Large intestine (tissue), 3 donors: ENCODE measurements around the gene TPCN1. TPM values are rescaled to one million over a fixed set of nuclear protein-coding genes. Genes with fewer than 3 reads are reported as not detected.
"Not testable (repeated sequence)": the region's sequence is repeated elsewhere in the genome, so short reads cannot be mapped to it uniquely, and the experiment has no call there.

Experiments
- DNase-seq, 2 donors: peaks; one replicate each; pipeline versions ENCODE4 v3.0.0 to v3.0.0-alpha.2; 2013
- H3K27ac ChIP-seq: one replicate; pipeline ENCODE4 v1.5.1; 2013; ENCODE audit warnings: low read length
- H3K27me3 ChIP-seq: 2 replicates; pipeline ENCODE4 v1.6.1; 2013; ENCODE audit warnings: low read length; ENCODE audit not compliant: control insufficient read depth, insufficient read depth
- H3K36me3 ChIP-seq: 2 replicates; pipeline ENCODE4 v1.6.1; 2013; ENCODE audit warnings: low read length; ENCODE audit not compliant: control insufficient read depth, insufficient read depth
- H3K4me1 ChIP-seq: one replicate; pipeline ENCODE4 v1.6.1; 2013; ENCODE audit warnings: low read length; ENCODE audit not compliant: control insufficient read depth, insufficient read depth
- H3K4me3 ChIP-seq: one replicate; pipeline ENCODE4 v1.5.1; 2013; ENCODE audit warnings: low read length
- H3K9me3 ChIP-seq: one replicate; pipeline ENCODE4 v1.6.1; 2013; ENCODE audit warnings: mild to moderate bottlenecking, low read depth, low read length, moderate library complexity; ENCODE audit not compliant: control insufficient read depth
- WGBS: methylation state at CpG from one replicate; pipeline ENCODE4 v1.1.5; 2013; ENCODE audit warnings: low lambda C conversion rate; ENCODE audit not compliant: insufficient coverage; 5-methylcytosine and 5-hydroxymethylcytosine counted together
- polyA plus RNA-seq: library from polyadenylated mRNA; unstranded; fragments of 120-200 nt; gene quantifications from one replicate; pipeline ENCODE4 v1.2.1, GENCODE V29; 2013

TPCN1 gene
- polyA plus RNA-seq, 1 donor = 65.5 TPM

GRCh38 chr12:113206802-113207201 lies 14.5 kb upstream of the TPCN1 start:
- H3K36me3 ChIP-seq, H3K27me3 ChIP-seq, DNase-seq, H3K9me3 ChIP-seq, H3K4me3 ChIP-seq, H3K27ac ChIP-seq, H3K4me1 ChIP-seq: not testable (repeated sequence)
- WGBS = no CpG with 5 or more reads among the region's 5 CpGs

- no peak for DNase-seq
- Histone ChIP-seq H3K27me3 (no peaks in the 10 kb centered on the region), H3K9me3 (no peaks in the 10 kb centered on the region), H3K4me1 (no peaks in the 10 kb centered on the region), H3K27ac (no peak overlapping the region), H3K36me3 (no peaks in the 10 kb centered on the region), H3K4me3 (no peak overlapping the region)
- WGBS = no CpG with 5 or more reads among the region's 6 CpGs
Measured at GRCh38 chr12:113207613-113208040, 13.6 kb upstream of the TPCN1 start.

GRCh38 chr12:113208041-113208934 lies 13.0 kb upstream of the TPCN1 start:
- WGBS = no CpG with 5 or more reads among the region's 10 CpGs
- no peaks in the 10 kb centered on the region for H3K27me3 ChIP-seq
- no peak overlapping the region for H3K4me3 ChIP-seq
- peak in 1 of 2 donors; percentile 38 for DNase-seq
- H3K4me1 ChIP-seq = no peaks in the 10 kb centered on the region
- no peak overlapping the region for H3K27ac ChIP-seq
- H3K9me3 ChIP-seq = no peaks in the 10 kb centered on the region
- no peaks in the 10 kb centered on the region for H3K36me3 ChIP-seq

GRCh38 chr12:113211160-113211559 lies 10.1 kb upstream of the TPCN1 start:
- Histone ChIP-seq H3K9me3 (no peaks in the 10 kb centered on the region), H3K27ac (no peak overlapping the region), H3K36me3 (no peaks in the 10 kb centered on the region), H3K27me3 (no peaks in the 10 kb centered on the region), H3K4me1 (no peaks in the 10 kb centered on the region), H3K4me3 (no peak overlapping the region)
- no peak for DNase-seq
- WGBS = no CpG with 5 or more reads among the region's 6 CpGs

GRCh38 chr12:113214895-113215400 lies 6.3 kb upstream of the TPCN1 start:
- Histone ChIP-seq H3K27me3 (no peaks in the 10 kb centered on the region), H3K4me1 (no peaks in the 10 kb centered on the region), H3K36me3 (no peaks in the 10 kb centered on the region), H3K4me3 (no peak overlapping the region), H3K9me3 (no peaks in the 10 kb centered on the region), H3K27ac (no peak overlapping the region)
- 100% methylated on average over 3 of the region's 5 CpGs for WGBS
- peak in 1 of 2 donors; percentile 25 for DNase-seq

GRCh38 chr12:113216027-113216426 lies 5.2 kb upstream of the TPCN1 start:
- H3K9me3 ChIP-seq = no peaks in the 10 kb centered on the region
- no peaks in the 10 kb centered on the region for H3K27me3 ChIP-seq

GRCh38 chr12:113220593-113221180 lies 577 bp upstream of the TPCN1 start:
- whole genome bisulfite sequencing = 0% methylated on average over 5 of the region's 23 CpGs
- no peak for DNase-seq
- peak overlapping the region; percentile 65 for H3K4me3 ChIP-seq
- H3K4me1 ChIP-seq = peaks cover 21% of the 10 kb centered on the region
- no peaks in the 10 kb centered on the region for H3K27me3 ChIP-seq
- peak overlapping the region; percentile 16 for H3K27ac ChIP-seq
- no peaks in the 10 kb centered on the region for H3K36me3 ChIP-seq
- no peaks in the 10 kb centered on the region for H3K9me3 ChIP-seq

More at GRCh38 chr12:113216027-113216426, 5.2 kb upstream of the TPCN1 start:
- H3K36me3 ChIP-seq = no peaks in the 10 kb centered on the region
- H3K4me1 ChIP-seq = no peaks in the 10 kb centered on the region
- DNase-seq = no peak
- WGBS = 82% methylated on average over 2 of the region's 2 CpGs
- H3K27ac ChIP-seq = no peak overlapping the region
- H3K4me3 ChIP-seq = no peak overlapping the region

- Histone ChIP-seq H3K27ac (peak overlapping the region; percentile 99), H3K9me3 (no peaks in the 10 kb centered on the region), H3K4me1 (peaks cover 21% of the 10 kb centered on the region), H3K4me3 (peak overlapping the region; percentile 66), H3K27me3 (no peaks in the 10 kb centered on the region), H3K36me3 (peaks cover 7% of the 10 kb centered on the region)
- DNase-seq = peak in 1 of 2 donors; percentile 49
- no CpG with 5 or more reads among the region's 12 CpGs for WGBS
Measured at GRCh38 chr12:113221997-113222729, 899 bp downstream of the TPCN1 start.

- H3K27ac ChIP-seq = peak overlapping the region; percentile 99
- WGBS = 0% methylated on average over 5 of the region's 11 CpGs
- H3K9me3 ChIP-seq = no peaks in the 10 kb centered on the region
- H3K4me3 ChIP-seq = peak overlapping the region; percentile 66
- H3K4me1 ChIP-seq = peaks cover 21% of the 10 kb centered on the region
- DNase-seq = peak; percentile 91 to 96
- H3K36me3 ChIP-seq = peaks cover 15% of the 10 kb centered on the region
- H3K27me3 ChIP-seq = no peaks in the 10 kb centered on the region
Measured at GRCh38 chr12:113222730-113223531, 1.7 kb downstream of the TPCN1 start.
